IMR-90 (cell line): ENCODE data around the gene TXNDC11.

ENCODE experiments used
- BHLHE40 ChIP-seq: fragments of 150-350 bp; IDR thresholded peaks from 2 replicates; pipeline ENCODE4 v1.6.1; 2016; ENCODE audit warnings: mild to moderate bottlenecking, low read depth, low read length
- CEBPB ChIP-seq: IDR thresholded peaks from 2 replicates; pipeline ENCODE4 v1.6.1; 2012; ENCODE audit warnings: low read depth, low read length, improper control_type of control experiment
- CHD1 ChIP-seq: IDR thresholded peaks from 2 replicates; pipeline ENCODE4 v1.6.1; 2012; ENCODE audit warnings: low read depth, low read length, improper control_type of control experiment
- MAZ ChIP-seq: IDR thresholded peaks from 2 replicates; pipeline ENCODE4 v1.6.1; 2012; ENCODE audit warnings: low read depth, mild to moderate bottlenecking, low read length, improper control_type of control experiment, moderate library complexity, borderline replicate concordance
- MXI1 ChIP-seq: IDR thresholded peaks from 2 replicates; pipeline ENCODE4 v1.6.1; 2012; ENCODE audit warnings: low read depth, mild to moderate bottlenecking, low read length, moderate library complexity, borderline replicate concordance
- POLR2A ChIP-seq: IDR thresholded peaks from 2 replicates; pipeline ENCODE4 v1.6.1; 2012; ENCODE audit warnings: mild to moderate bottlenecking, low read depth, low read length
- RAD21 ChIP-seq: IDR thresholded peaks from 2 replicates; pipeline ENCODE4 v1.6.1; 2012; ENCODE audit warnings: low read length, improper control_type of control experiment
- RCOR1 ChIP-seq: IDR thresholded peaks from 2 replicates; pipeline ENCODE4 v1.6.1; 2012; ENCODE audit warnings: mild to moderate bottlenecking, low read length, improper control_type of control experiment; ENCODE audit not compliant: insufficient replicate concordance
- TF ChIP-seq, protein P1 (sequence below): conservative IDR thresholded peaks from 2 replicates; pipeline ENCODE4 v1.5.1; 2012; ENCODE audit warnings: mild to moderate bottlenecking, low read depth, low read length, improper control_type of control experiment
- TF ChIP-seq, protein P2 (sequence below): fragments of 150-350 bp; IDR thresholded peaks from 2 replicates; pipeline ENCODE4 v1.6.1; 2017; ENCODE audit warnings: mild to moderate bottlenecking, antibody characterized with exemption, low read length, low read depth

DNA sequence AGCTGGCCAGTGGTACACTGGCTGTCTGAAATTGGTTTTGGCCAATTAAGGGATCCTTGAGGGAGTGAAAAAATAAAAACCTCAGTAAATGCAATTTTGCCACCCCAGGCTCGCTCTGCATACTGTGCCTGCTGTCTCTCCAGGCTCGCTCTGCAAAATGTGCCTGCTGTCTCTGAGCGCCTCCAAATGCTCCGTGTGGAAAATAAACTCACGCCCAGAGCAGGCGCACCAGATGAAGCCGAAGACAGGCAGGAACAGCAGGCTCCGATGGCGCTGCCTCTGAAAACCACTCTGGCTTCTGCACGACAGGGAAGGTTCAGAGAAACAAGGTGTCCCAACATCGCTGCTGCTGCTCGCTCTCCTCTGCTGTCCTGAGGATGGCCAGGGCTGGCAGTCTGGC is 45.3 kb downstream of the TXNDC11 start:
- TF ChIP-seq POLR2A (no peak), BHLHE40 (no peak), CHD1 (no peak), CEBPB (no peak), MAZ (no peak), RCOR1 (no peak), RAD21 (no peak), MXI1 (no peak)
- TF ChIP-seq, protein P1, sequence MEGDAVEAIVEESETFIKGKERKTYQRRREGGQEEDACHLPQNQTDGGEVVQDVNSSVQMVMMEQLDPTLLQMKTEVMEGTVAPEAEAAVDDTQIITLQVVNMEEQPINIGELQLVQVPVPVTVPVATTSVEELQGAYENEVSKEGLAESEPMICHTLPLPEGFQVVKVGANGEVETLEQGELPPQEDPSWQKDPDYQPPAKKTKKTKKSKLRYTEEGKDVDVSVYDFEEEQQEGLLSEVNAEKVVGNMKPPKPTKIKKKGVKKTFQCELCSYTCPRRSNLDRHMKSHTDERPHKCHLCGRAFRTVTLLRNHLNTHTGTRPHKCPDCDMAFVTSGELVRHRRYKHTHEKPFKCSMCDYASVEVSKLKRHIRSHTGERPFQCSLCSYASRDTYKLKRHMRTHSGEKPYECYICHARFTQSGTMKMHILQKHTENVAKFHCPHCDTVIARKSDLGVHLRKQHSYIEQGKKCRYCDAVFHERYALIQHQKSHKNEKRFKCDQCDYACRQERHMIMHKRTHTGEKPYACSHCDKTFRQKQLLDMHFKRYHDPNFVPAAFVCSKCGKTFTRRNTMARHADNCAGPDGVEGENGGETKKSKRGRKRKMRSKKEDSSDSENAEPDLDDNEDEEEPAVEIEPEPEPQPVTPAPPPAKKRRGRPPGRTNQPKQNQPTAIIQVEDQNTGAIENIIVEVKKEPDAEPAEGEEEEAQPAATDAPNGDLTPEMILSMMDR = no peak
- TF ChIP-seq, protein P2, sequence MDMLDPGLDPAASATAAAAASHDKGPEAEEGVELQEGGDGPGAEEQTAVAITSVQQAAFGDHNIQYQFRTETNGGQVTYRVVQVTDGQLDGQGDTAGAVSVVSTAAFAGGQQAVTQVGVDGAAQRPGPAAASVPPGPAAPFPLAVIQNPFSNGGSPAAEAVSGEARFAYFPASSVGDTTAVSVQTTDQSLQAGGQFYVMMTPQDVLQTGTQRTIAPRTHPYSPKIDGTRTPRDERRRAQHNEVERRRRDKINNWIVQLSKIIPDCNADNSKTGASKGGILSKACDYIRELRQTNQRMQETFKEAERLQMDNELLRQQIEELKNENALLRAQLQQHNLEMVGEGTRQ = no peak
